HepG2 (cell line): Measurements from ENCODE around the gene ZDHHC7. TPM values are rescaled to one million over a fixed set of nuclear protein-coding genes. Genes with fewer than 3 reads are reported as not detected.

ENCODE experiments used
- ARNTL ChIP-seq: sonication (generic); formaldehyde crosslinking; IDR thresholded peaks from 2 replicates; pipeline ENCODE4 v1.4.0; 2020; ENCODE audit warnings: mild to moderate bottlenecking, missing genetic modification reagents
- CBX5 ChIP-seq: sonication (generic); formaldehyde crosslinking; IDR thresholded peaks from 2 replicates; pipeline ENCODE4 v1.4.0; 2020; ENCODE audit warnings: missing genetic modification reagents, borderline replicate concordance
- DPF2 ChIP-seq: sonication (generic); formaldehyde crosslinking; IDR thresholded peaks from 2 replicates; pipeline ENCODE4 v1.4.0; 2020; ENCODE audit warnings: mild to moderate bottlenecking, low read depth, missing genetic modification reagents, borderline replicate concordance
- FOXA1 ChIP-seq, 2 experiments: fragments of 450-650 bp in 1 of 2; sonication (generic) in 1 of 2; formaldehyde crosslinking in 1 of 2; IDR thresholded peaks; 2 replicates each; pipeline versions ENCODE4 v1.4.0 to v1.6.1; 2016 to 2020; ENCODE audit warnings: missing genetic modification reagents in 1 of 2
- WIZ ChIP-seq: sonication (generic); formaldehyde crosslinking; IDR thresholded peaks from 2 replicates; pipeline ENCODE4 v1.5.1; 2020; ENCODE audit warnings: mild to moderate bottlenecking, missing genetic modification reagents
- ZBTB7A ChIP-seq: sonication (generic); formaldehyde crosslinking; IDR thresholded peaks from 2 replicates; pipeline ENCODE4 v1.8.0; 2022; ENCODE audit warnings: mild to moderate bottlenecking, missing genetic modification reagents
- ZFY ChIP-seq: sonication (generic); formaldehyde crosslinking; IDR thresholded peaks from 2 replicates; pipeline ENCODE4 v1.4.0; 2020; ENCODE audit warnings: missing genetic modification reagents
- ZNF207 ChIP-seq: fragments of 450-650 bp; IDR thresholded peaks from 2 replicates; pipeline ENCODE4 v1.6.1; 2016; ENCODE audit warnings: antibody characterized with exemption, borderline replicate concordance
- ZNF224 ChIP-seq: sonication (generic); formaldehyde crosslinking; IDR thresholded peaks from 2 replicates; pipeline ENCODE4 v1.5.0; 2020; ENCODE audit warnings: mild to moderate bottlenecking, missing genetic modification reagents
- ZNF350 ChIP-seq: sonication (generic); formaldehyde crosslinking; IDR thresholded peaks from 2 replicates; pipeline ENCODE4 v1.4.0; 2020; ENCODE audit warnings: mild to moderate bottlenecking, low read depth, missing genetic modification reagents, borderline replicate concordance
- ZNF678 ChIP-seq: sonication (generic); formaldehyde crosslinking; IDR thresholded peaks from 2 replicates; pipeline ENCODE4 v1.4.0; 2020; ENCODE audit warnings: mild to moderate bottlenecking, missing genetic modification reagents
- polyA plus RNA-seq, 8 experiments: library from polyadenylated mRNA; depleted of rRNA in 3 of 8; stranded (reverse) in 7 of 8; unstranded in 1 of 8; fragments of >200 nt; fragmentation: Illumina TruSeq in 4 of 8; extraction: Trizol in 4 of 8; gene quantifications; 2 replicates each; pipeline versions ENCODE4 v1.2.1 to v1.2.3, GENCODE V29; 2011 to 2016; ENCODE audit warnings: low read depth in 4 of 8, missing spikeins in 1 of 8, mixed read lengths in 1 of 8; ENCODE audit not compliant: insufficient read depth in 1 of 8
- total RNA-seq, 5 experiments: library from RNA; depleted of rRNA; stranded (reverse); fragments of >200 nt; fragmentation: Illumina TruSeq; extraction: Trizol; gene quantifications; 2 replicates each; pipeline ENCODE4 v1.2.3, GENCODE V29; 2016; ENCODE audit warnings: low read depth in 1 of 5
- TF ChIP-seq, protein P1 (sequence below): sonication (generic); formaldehyde crosslinking; IDR thresholded peaks from 2 replicates; pipeline ENCODE4 v1.5.0; 2020; ENCODE audit warnings: missing genetic modification reagents
- TF ChIP-seq, protein P2 (sequence below): IDR thresholded peaks from 2 replicates; pipeline ENCODE4 v1.6.1; 2016; ENCODE audit warnings: low read depth, missing genetic modification reagents, missing compliant biosample characterization
- TF ChIP-seq, protein P3 (sequence below): sonication (generic); formaldehyde crosslinking; IDR thresholded peaks from 2 replicates; pipeline ENCODE4 v1.4.0; 2020; ENCODE audit warnings: missing genetic modification reagents, borderline replicate concordance
- TF ChIP-seq, protein P4 (sequence below): sonication (generic); formaldehyde crosslinking; IDR thresholded peaks from 2 replicates; pipeline ENCODE4 v1.5.1; 2020; ENCODE audit warnings: missing genetic modification reagents, mild to moderate bottlenecking, borderline replicate concordance

Gene ZDHHC7
- total and polyA plus RNA-seq, 2 of the 13 experiments (the other 11 are each of a cell fraction or from before 2014, with no cell fraction given), result 46.8 to 67.6 TPM

DNA sequence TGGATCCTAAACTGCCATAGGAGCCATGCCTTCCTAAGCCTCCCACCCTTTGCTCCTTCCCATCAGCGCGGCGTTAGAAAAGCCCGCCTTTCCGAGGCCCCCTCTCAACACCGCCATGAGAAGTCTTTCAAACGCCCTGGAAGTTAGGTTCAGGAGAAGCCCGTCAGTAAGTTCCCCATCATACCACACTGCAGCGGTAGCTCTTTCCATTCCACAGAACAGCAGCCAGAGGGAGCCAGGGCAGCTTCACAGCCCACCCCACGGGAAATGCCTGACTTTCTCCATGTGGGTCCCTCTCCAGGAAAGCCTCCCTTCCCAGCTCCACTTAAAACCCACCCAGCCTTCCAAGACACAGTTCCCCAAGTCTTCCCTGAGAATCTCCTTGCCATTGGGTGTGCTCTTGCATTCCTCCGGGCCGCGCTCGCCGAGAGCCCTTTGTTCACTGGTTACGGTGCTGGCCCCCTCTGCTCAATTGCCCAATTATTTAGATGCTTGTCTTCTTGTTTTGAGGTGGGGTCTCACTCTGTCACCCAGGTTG lies 44.9 kb upstream of the ZDHHC7 start (continued):
- TF ChIP-seq, protein P1, sequence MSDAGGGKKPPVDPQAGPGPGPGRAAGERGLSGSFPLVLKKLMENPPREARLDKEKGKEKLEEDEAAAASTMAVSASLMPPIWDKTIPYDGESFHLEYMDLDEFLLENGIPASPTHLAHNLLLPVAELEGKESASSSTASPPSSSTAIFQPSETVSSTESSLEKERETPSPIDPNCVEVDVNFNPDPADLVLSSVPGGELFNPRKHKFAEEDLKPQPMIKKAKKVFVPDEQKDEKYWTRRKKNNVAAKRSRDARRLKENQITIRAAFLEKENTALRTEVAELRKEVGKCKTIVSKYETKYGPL (CRISPR knock-in tag), result no peak; the same call in 1 of the 2 replicates
- TF ChIP-seq ZBTB7A (CRISPR knock-in tag) (no peak), FOXA1 (IDR thresholded peaks at IDR 0.05) (no peak), FOXA1 (CRISPR knock-in tag; IDR thresholded peaks at IDR 0.05) (no peak), DPF2 (CRISPR knock-in tag) (no peak), ARNTL (CRISPR knock-in tag) (no peak), ZFY (CRISPR knock-in tag) (no peak), CBX5 (CRISPR knock-in tag) (no peak), ZNF224 (CRISPR knock-in tag) (peak; percentile 83; the same call in 1 of the 2 replicates), ZNF350 (CRISPR knock-in tag) (no peak; the same call in 1 of the 2 replicates), ZNF207 (no peak), WIZ (CRISPR knock-in tag) (no peak), ZNF678 (no peak)
- TF ChIP-seq, protein P2, sequence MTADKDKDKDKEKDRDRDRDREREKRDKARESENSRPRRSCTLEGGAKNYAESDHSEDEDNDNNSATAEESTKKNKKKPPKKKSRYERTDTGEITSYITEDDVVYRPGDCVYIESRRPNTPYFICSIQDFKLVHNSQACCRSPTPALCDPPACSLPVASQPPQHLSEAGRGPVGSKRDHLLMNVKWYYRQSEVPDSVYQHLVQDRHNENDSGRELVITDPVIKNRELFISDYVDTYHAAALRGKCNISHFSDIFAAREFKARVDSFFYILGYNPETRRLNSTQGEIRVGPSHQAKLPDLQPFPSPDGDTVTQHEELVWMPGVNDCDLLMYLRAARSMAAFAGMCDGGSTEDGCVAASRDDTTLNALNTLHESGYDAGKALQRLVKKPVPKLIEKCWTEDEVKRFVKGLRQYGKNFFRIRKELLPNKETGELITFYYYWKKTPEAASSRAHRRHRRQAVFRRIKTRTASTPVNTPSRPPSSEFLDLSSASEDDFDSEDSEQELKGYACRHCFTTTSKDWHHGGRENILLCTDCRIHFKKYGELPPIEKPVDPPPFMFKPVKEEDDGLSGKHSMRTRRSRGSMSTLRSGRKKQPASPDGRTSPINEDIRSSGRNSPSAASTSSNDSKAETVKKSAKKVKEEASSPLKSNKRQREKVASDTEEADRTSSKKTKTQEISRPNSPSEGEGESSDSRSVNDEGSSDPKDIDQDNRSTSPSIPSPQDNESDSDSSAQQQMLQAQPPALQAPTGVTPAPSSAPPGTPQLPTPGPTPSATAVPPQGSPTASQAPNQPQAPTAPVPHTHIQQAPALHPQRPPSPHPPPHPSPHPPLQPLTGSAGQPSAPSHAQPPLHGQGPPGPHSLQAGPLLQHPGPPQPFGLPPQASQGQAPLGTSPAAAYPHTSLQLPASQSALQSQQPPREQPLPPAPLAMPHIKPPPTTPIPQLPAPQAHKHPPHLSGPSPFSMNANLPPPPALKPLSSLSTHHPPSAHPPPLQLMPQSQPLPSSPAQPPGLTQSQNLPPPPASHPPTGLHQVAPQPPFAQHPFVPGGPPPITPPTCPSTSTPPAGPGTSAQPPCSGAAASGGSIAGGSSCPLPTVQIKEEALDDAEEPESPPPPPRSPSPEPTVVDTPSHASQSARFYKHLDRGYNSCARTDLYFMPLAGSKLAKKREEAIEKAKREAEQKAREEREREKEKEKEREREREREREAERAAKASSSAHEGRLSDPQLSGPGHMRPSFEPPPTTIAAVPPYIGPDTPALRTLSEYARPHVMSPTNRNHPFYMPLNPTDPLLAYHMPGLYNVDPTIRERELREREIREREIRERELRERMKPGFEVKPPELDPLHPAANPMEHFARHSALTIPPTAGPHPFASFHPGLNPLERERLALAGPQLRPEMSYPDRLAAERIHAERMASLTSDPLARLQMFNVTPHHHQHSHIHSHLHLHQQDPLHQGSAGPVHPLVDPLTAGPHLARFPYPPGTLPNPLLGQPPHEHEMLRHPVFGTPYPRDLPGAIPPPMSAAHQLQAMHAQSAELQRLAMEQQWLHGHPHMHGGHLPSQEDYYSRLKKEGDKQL, result no peak
- TF ChIP-seq, protein P3, sequence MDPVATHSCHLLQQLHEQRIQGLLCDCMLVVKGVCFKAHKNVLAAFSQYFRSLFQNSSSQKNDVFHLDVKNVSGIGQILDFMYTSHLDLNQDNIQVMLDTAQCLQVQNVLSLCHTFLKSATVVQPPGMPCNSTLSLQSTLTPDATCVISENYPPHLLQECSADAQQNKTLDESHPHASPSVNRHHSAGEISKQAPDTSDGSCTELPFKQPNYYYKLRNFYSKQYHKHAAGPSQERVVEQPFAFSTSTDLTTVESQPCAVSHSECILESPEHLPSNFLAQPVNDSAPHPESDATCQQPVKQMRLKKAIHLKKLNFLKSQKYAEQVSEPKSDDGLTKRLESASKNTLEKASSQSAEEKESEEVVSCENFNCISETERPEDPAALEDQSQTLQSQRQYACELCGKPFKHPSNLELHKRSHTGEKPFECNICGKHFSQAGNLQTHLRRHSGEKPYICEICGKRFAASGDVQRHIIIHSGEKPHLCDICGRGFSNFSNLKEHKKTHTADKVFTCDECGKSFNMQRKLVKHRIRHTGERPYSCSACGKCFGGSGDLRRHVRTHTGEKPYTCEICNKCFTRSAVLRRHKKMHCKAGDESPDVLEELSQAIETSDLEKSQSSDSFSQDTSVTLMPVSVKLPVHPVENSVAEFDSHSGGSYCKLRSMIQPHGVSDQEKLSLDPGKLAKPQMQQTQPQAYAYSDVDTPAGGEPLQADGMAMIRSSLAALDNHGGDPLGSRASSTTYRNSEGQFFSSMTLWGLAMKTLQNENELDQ, result no peak
- TF ChIP-seq, protein P4, sequence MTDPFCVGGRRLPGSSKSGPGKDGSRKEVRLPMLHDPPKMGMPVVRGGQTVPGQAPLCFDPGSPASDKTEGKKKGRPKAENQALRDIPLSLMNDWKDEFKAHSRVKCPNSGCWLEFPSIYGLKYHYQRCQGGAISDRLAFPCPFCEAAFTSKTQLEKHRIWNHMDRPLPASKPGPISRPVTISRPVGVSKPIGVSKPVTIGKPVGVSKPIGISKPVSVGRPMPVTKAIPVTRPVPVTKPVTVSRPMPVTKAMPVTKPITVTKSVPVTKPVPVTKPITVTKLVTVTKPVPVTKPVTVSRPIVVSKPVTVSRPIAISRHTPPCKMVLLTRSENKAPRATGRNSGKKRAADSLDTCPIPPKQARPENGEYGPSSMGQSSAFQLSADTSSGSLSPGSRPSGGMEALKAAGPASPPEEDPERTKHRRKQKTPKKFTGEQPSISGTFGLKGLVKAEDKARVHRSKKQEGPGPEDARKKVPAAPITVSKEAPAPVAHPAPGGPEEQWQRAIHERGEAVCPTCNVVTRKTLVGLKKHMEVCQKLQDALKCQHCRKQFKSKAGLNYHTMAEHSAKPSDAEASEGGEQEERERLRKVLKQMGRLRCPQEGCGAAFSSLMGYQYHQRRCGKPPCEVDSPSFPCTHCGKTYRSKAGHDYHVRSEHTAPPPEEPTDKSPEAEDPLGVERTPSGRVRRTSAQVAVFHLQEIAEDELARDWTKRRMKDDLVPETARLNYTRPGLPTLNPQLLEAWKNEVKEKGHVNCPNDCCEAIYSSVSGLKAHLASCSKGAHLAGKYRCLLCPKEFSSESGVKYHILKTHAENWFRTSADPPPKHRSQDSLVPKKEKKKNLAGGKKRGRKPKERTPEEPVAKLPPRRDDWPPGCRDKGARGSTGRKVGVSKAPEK, result no peak
